Measurements from ENCODE around the gene KCNJ11. TPM values are rescaled to one million over a fixed set of nuclear protein-coding genes. Genes with fewer than 3 reads are reported as not detected.

The KCNJ11 gene
- total and polyA plus RNA-seq, 2 of the 8 experiments (the other 6 are each of a cell fraction or from before 2014, with no cell fraction given) = 3.8 to 6.3 TPM

GRCh38 chr11:17414317-17414737 is 25.9 kb upstream of the KCNJ11 start:
- Histone ChIP-seq H2BK5ac (ENCODE audit: low read depth, low read length) (no peak overlapping the region), H3K27me3 (replicated peaks in 1 of 4; ENCODE audit: control insufficient read depth in 3 of 4, extremely low read depth in 1 of 4, insufficient read depth in 3 of 4, low read length in 3 of 4) (no peaks in the 10 kb centered on the region; a peak in 3 of 7 replicates), H2AFZ (ENCODE audit: low read length) (no peak overlapping the region), H3K36me3 (ENCODE audit: control insufficient read depth in 2 of 4, insufficient read depth in 4 of 4, low read length in 3 of 4) (no peaks in the 10 kb centered on the region), H3K9me3 (ENCODE audit: insufficient read depth in 2 of 2, low read depth in 1 of 2, low read length in 1 of 2) (no peaks in the 10 kb centered on the region), H3K23me2 (ENCODE audit: low read depth, low read length) (no peaks in the 10 kb centered on the region), H4K8ac (ENCODE audit: extremely low read depth, insufficient read depth, low read length) (no peak overlapping the region; the same call in 1 of the 2 replicates), H4K5ac (ENCODE audit: insufficient read length, low read depth, low read length) (no peak overlapping the region), H2BK12ac (ENCODE audit: low read depth, low read length) (no peak overlapping the region), H3K79me2 (ENCODE audit: control insufficient read depth in 1 of 2, insufficient read depth in 2 of 2, low read length in 2 of 2) (no peaks in the 10 kb centered on the region), H3K4me1 (replicated peaks in 1 of 4; ENCODE audit: control insufficient read depth in 3 of 4, insufficient read depth in 4 of 4, low read length in 3 of 4) (peaks cover 0 to 4% (median 3%) of the 10 kb centered on the region in 4 experiments; a peak in 3 of 7 replicates), H3K4me2 (ENCODE audit: insufficient read depth in 1 of 2, low read depth in 2 of 2, low read length in 2 of 2) (no peak overlapping the region), H3K23ac (ENCODE audit: insufficient read length) (no peak overlapping the region), H3K4ac (replicated peaks; ENCODE audit: insufficient read length, low read depth, low read length) (no peak overlapping the region), H3K79me1 (ENCODE audit: low read depth, low read length) (no peaks in the 10 kb centered on the region), H3K14ac (ENCODE audit: insufficient read length) (no peak overlapping the region), H3K18ac (ENCODE audit: extremely low read depth, low read length) (no peak overlapping the region), H3K4me3 (ENCODE audit: extremely low read depth in 1 of 4, insufficient read depth in 2 of 4, low read depth in 3 of 4, low read length in 4 of 4) (no peak overlapping the region), H2BK20ac (ENCODE audit: low read length) (no peak overlapping the region), H3K27ac (ENCODE audit: low read depth, low read length) (no peak overlapping the region), H2BK15ac (ENCODE audit: low read length) (no peak overlapping the region), H4K20me1 (replicated peaks in 1 of 2; ENCODE audit: control insufficient read depth in 1 of 2, insufficient read depth in 2 of 2, low read length in 2 of 2) (no peaks in the 10 kb centered on the region), H3K56ac (replicated peaks; ENCODE audit: insufficient read length, low read depth, low read length) (no peak overlapping the region), H3K9ac (replicated peaks in 1 of 4; ENCODE audit: extremely low read depth in 1 of 4, low read depth in 3 of 4, low read length in 3 of 4) (no peak overlapping the region), H4K91ac (replicated peaks; ENCODE audit: insufficient read length, low read length) (no peak overlapping the region), H2BK120ac (replicated peaks; ENCODE audit: low read depth, low read length) (no peak overlapping the region), H2AK5ac (ENCODE audit: low read depth, low read length) (no peak overlapping the region)
- no peak for TF ChIP-seq POU5F1 (IDR thresholded peaks at IDR 0.05; ENCODE audit: low read depth, low read length)
- no peak for TF ChIP-seq SAP30 (IDR thresholded peaks at IDR 0.05; ENCODE audit: insufficient read depth, insufficient replicate concordance, low read length)
- no peak for TF ChIP-seq BCL11A (IDR thresholded peaks at IDR 0.05; ENCODE audit: low read depth in 2 of 2, low read length in 2 of 2)
- TF ChIP-seq EGR1 (IDR thresholded peaks at IDR 0.05; ENCODE audit: borderline replicate concordance, low read depth, low read length) = no peak
- no peak for TF ChIP-seq CREB1 (IDR thresholded peaks at IDR 0.05)
- TF ChIP-seq SUZ12 (IDR thresholded peaks at IDR 0.05; ENCODE audit: low read length) = no peak
- no peak for TF ChIP-seq TBP (IDR thresholded peaks at IDR 0.05; ENCODE audit: low read depth, low read length)
- no peak for TF ChIP-seq TAF7 (optimal IDR thresholded peaks at IDR 0.05; ENCODE audit: borderline replicate concordance, low read depth, low read length)
- WGBS, 2 experiments (ENCODE audit: extremely low coverage in 1 of 2, insufficient coverage in 1 of 2, insufficient read length in 1 of 2, insufficient replicate concordance in 2 of 2, low coverage in 1 of 2, low lambda C conversion rate in 2 of 2, missing lambda C conversion rate in 1 of 2) = 88% methylated on average over 7 of the region's 8 CpGs; no CpG with 5 or more reads in 1 of the 2 experiments
- CTCF ChIA-PET (ENCODE audit: partially characterized antibody) = interaction anchor here (0.9 to 38.8 kb wide), 10 partner anchors 10 to 98 kb away, joined by 4 to 1414 read pairs (median 10); no protein-coding TSS in a partner anchor
- POLR2A ChIA-PET (ENCODE audit: partially characterized antibody) = no interaction called here
- DNase-seq (ENCODE audit: low read depth in 1 of 2, low spot score in 2 of 2) = no peak
- FAIRE-seq = no peak
